SK-MEL-5 (cell line): ENCODE measurements around the gene COP1. TPM values are rescaled to one million over a fixed set of nuclear protein-coding genes. Genes with fewer than 3 reads are reported as not detected.

Experiments used
- DNase-seq: peaks from one replicate; pipeline ENCODE4 v3.0.0-alpha.2; 2016; ENCODE audit warnings: low read depth, low spot score
- in situ Hi-C: cut with HindIII; loops from 2 replicates; pipeline ENCODE4 v1.10.0; 2016; ENCODE audit warnings: low sequenced_read_pairs, high pct_unique_total_duplicates, low pct_unique_long_range_greater_than_20kb
- small RNA-seq, 2 experiments: library from RNA; depleted of rRNA; stranded (forward); fragments of <200 nt; gene quantifications; one replicate each; pipeline ENCODE3, GENCODE V24; 2014
- total RNA-seq: library from RNA; depleted of rRNA; stranded (reverse); fragments of >200 nt; shearing (Covaris generic); gene quantifications from 2 replicates; pipeline ENCODE4 v1.2.3, GENCODE V29; 2014

The COP1 gene
- total RNA-seq, 1 experiment from 2014 or later, result 20.7 TPM

DNA sequence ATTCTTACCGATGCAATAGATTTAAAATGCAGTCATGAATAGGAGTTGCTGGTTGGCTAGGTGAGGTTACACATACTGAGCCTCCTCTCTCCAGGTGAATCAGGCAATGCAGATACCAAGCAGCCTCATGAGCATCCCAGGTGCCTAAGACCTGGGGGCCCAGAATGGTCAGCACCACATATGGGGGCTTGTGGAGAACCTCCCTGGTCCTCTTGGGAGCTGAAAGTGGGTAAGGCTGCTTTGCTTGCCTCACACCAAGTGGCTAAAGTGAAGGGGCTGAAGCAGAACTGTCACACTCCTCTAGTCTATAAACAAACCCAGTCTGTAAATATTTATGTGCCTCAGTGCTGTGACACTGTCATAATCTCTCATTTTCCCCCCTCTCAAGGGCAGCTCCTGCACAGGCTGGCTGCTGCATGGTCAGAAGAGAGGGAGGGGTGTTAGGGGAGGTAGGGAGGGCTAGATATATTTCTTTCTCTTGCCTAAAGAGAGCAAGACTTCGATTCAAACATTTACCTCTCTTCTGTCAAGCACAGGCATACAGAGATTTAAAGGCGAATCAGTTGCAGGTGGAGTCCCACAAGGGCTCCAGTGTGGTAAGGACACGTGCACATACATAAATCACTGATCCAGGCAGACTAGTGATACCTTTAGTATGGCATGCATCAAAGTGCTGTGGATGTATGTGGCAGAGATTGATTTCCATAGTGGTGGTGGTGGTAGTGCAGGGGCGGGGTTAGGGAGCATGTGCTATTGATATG, 305.8 kb downstream of the COP1 start:
- in situ Hi-C loops, result no loop called here
- DNase-seq, result no peak

DNA sequence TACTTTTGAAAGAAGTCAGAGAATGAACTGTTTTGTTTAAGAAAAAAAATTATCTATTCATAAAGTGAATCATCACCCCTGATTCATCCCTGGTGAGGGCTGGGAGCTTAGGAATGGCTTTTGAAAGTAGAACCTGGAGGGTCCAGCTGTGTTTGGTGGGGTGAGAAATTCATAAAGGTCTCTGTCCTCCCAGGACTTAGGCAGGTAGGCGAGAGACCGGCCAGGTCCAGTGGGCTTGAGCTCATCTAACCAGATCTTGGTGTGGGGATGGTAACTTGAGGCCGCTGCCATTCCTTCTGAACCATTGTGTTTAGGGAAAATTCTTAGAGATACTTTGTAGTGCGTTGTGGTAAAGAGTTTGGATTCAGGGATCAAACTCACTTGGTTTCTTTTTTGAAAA, 306.9 kb downstream of the COP1 start:
- DNase-seq, result no peak
- in situ Hi-C loops, result no loop called here

DNA sequence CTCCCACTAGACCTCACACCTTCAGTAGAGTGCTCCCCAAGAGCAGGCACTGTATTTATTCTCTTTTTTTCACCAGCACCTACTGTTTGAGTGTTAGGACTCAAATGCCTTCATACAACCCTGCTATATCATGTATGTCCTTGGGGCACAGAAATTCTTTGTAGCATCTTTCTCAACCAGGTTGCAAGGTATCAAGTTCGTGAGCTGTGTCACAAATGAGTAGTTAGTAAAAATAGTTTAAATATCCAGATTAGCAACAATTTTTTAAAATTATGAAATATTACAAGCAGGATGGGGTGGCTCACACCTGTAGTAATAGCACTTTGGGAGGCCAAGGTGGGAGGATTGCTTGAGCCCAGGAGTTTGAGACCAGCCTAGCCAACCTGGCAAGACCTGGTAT, 311.1 kb downstream of the COP1 start:
- in situ Hi-C loops, result no loop called here
- no peak for DNase-seq

Small RNAs within 50 kb of the gene (small RNA-seq; reads per million reads assigned to genes)
- gene RF00066 (0 reads per million in 2 experiments), gene RNU2-12P (0 reads per million in 2 experiments), gene RPS29P5 (0 to 0.10 reads per million in 2 experiments), gene SCARNA3 (0.60 to 0.67 reads per million in 2 experiments)
